MCF 10A (cell line): ENCODE measurements around the gene RARG. TPM values are rescaled to one million over a fixed set of nuclear protein-coding genes. Genes with fewer than 3 reads are reported as not detected.

Experiments used
- BruUV-seq: library from RNA; stranded (reverse); fragments of 400-500 nt; replicated peaks from 2 replicates; lab custom pipeline; 2021; lab: Mats Ljungman, UMichigan
- CTCF ChIA-PET: fragments of 300-600 bp; sonication (Branson Sonifier 250); formaldehyde crosslinking; extraction: SDS; loops from one replicate; lab custom pipeline; 2021; ENCODE audit warnings: antibody characterized with exemption, inconsistent platforms; lab: Yijun Ruan, JAX
- POLR2A ChIA-PET: fragments of 300-600, 350-650 bp; sonication (Branson Sonifier 250); formaldehyde crosslinking; extraction: SDS; loops from one replicate; lab custom pipeline; 2020; ENCODE audit warnings: antibody characterized with exemption, inconsistent platforms; lab: Yijun Ruan, JAX
- DNase-seq: peaks from one replicate; pipeline ENCODE4 v3.0.0-alpha.2; 2018; ENCODE audit not compliant: unreplicated experiment
- H3K27ac Mint-ChIP-seq: one replicate; pipeline ENCODE4 v1.8.0; 2022; ENCODE audit warnings: mild to moderate bottlenecking, low read depth, mixed read lengths; ENCODE audit not compliant: unreplicated experiment
- H3K27me3 Mint-ChIP-seq: one replicate; pipeline ENCODE4 v1.8.0; 2022; ENCODE audit warnings: mixed read lengths; ENCODE audit not compliant: insufficient read depth, unreplicated experiment
- H3K36me3 Mint-ChIP-seq: one replicate; pipeline ENCODE4 v1.8.0; 2022; ENCODE audit warnings: mild to moderate bottlenecking, moderate library complexity, mixed read lengths; ENCODE audit not compliant: insufficient read depth, unreplicated experiment
- H3K4me1 Mint-ChIP-seq: one replicate; pipeline ENCODE4 v1.8.0; 2022; ENCODE audit warnings: mixed read lengths; ENCODE audit not compliant: insufficient read depth, unreplicated experiment
- H3K4me3 Mint-ChIP-seq: one replicate; pipeline ENCODE4 v1.8.0; 2022; ENCODE audit warnings: mild to moderate bottlenecking, moderate library complexity, mixed read lengths; ENCODE audit not compliant: unreplicated experiment
- H3K9me3 Mint-ChIP-seq: one replicate; pipeline ENCODE4 v1.8.0; 2022; ENCODE audit warnings: mixed read lengths; ENCODE audit not compliant: unreplicated experiment
- CTCF ChIP-seq: fragments of 200-600 bp; IDR thresholded peaks from one replicate; pipeline ENCODE4 v1.8.0; 2022; ENCODE audit warnings: antibody characterized with exemption, mild to moderate bottlenecking; ENCODE audit not compliant: unreplicated experiment
- intact Hi-C: fragments of 100-400 bp; cut with micrococcal nuclease; formaldehyde crosslinking; loops from 2 replicates; pipeline ENCODE4 v1.14.1; 2022
- total RNA-seq: library from RNA; stranded (reverse); gene quantifications from 2 replicates; pipeline ENCODE4 v1.2.3, GENCODE V29; 2022

RARG gene
- total RNA-seq, 1 experiment from 2014 or later: 43.7 TPM

GRCh38 chr12:53191096-53191884 is 40.7 kb downstream of the RARG start:
- no peak for DNase-seq
- peaks cover 39% of the 10 kb centered on the region for H3K36me3 Mint-ChIP-seq
- intact Hi-C loops: loop anchor here (2.0 kb wide), 1 partner anchor 124 kb away; no protein-coding TSS in a partner anchor
- peaks cover 12% of the 10 kb centered on the region for H3K4me1 Mint-ChIP-seq
- H3K9me3 Mint-ChIP-seq: no peaks in the 10 kb centered on the region
- ChIA-PET CTCF (interaction anchor here (1.1 to 1.4 kb wide), 4 partner anchors 8 to 124 kb away, joined by 3 to 4 read pairs (median 3); no protein-coding TSS in a partner anchor), POLR2A (interaction anchor here (0.7 to 3.3 kb wide), 3 partner anchors 10 to 65 kb away, joined by 3 to 18 read pairs (median 3); partner anchors contain the start of genes CSAD and ZNF740)
- no peak overlapping the region for H3K27ac Mint-ChIP-seq
- BruUV-seq: no TSS peak
- TF ChIP-seq CTCF: no peak
- no peaks in the 10 kb centered on the region for H3K27me3 Mint-ChIP-seq
- H3K4me3 Mint-ChIP-seq: no peak overlapping the region

GRCh38 chr12:53190108-53190729 is 41.8 kb downstream of the RARG start:
- H3K9me3 Mint-ChIP-seq: no peaks in the 10 kb centered on the region
- CTCF ChIA-PET: interaction anchor here (0.6 to 1.4 kb wide), 4 partner anchors 8 to 62 kb away, joined by 3 to 4 read pairs (median 3); no protein-coding TSS in a partner anchor
- no peaks in the 10 kb centered on the region for H3K27me3 Mint-ChIP-seq
- no TSS peak for BruUV-seq
- intact Hi-C loops: loop anchor here (1.0 to 2.0 kb wide), 2 partner anchors 31 to 123 kb away; no protein-coding TSS in a partner anchor
- peaks cover 50% of the 10 kb centered on the region for H3K36me3 Mint-ChIP-seq
- peaks cover 2% of the 10 kb centered on the region for H3K4me1 Mint-ChIP-seq
- no peak overlapping the region for H3K4me3 Mint-ChIP-seq
- peak; percentile 68 for DNase-seq
- peak; percentile 72 for TF ChIP-seq CTCF
- POLR2A ChIA-PET: interaction anchor here (0.7 to 3.3 kb wide), 4 partner anchors 9 to 108 kb away, joined by 3 to 18 read pairs (median 3); partner anchors contain the start of genes CSAD, PFDN5 and ZNF740
- no peak overlapping the region for H3K27ac Mint-ChIP-seq

DNA sequence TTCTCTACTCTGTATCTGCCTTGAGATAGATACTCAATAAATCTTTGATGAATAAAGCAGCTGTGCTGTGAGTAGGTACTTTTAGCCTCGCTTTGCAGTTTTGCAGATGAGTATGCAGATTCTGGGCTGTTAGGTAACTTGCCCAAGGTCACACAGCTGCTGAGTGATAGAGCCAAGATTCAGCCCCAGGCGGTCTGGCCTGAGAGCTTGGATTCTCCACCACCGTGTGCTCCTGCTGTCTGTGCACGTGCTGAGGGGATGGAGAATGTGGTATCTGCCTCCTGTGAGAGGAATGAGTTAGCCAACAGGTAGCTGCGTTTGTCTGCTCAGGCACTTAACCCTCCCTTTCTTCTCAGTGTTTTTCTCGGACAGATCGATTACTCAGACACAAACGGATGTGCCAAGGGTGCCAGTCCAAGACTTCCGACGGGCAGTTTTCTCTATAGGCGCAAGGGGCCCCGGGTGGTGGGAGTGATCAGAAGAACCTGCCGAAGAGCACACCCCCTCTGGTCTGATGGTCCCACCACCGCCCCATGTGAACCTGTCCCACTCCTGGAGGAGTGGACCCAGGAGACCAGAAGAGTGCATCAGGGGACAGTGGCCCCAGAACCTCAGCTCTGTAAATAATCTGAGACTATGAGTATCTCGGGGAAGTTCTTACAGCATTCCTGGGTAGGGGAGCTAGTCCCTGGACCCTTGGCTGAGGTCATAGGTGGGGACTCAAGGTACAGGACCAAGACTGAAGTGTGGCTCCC is 44.7 kb downstream of the RARG start:
- H3K4me3 Mint-ChIP-seq: no peak overlapping the region

More for the DNA sequence above, 44.7 kb downstream of the RARG start:
- BruUV-seq: no TSS peak
- CTCF ChIA-PET: interaction anchor here (0.6 to 1.8 kb wide), 11 partner anchors 23 to 266 kb away, joined by 3 to 8 read pairs (median 3); no protein-coding TSS in a partner anchor
- H3K27ac Mint-ChIP-seq: no peak overlapping the region
- H3K27me3 Mint-ChIP-seq: no peaks in the 10 kb centered on the region
- H3K9me3 Mint-ChIP-seq: no peaks in the 10 kb centered on the region
- peaks cover 8% of the 10 kb centered on the region for H3K4me1 Mint-ChIP-seq
- no peak for TF ChIP-seq CTCF
- DNase-seq: no peak
- POLR2A ChIA-PET: interaction anchor here (0.9 to 1.7 kb wide), 4 partner anchors 12 to 64 kb away, joined by 3 to 4 read pairs (median 4); a partner anchor contains a TSS
- intact Hi-C loops: no loop called here
- peaks cover 74% of the 10 kb centered on the region for H3K36me3 Mint-ChIP-seq
